SW480 (cell line): ENCODE data around the gene GREB1.

Experiments used
- DNase-seq: peaks from one replicate; pipeline ENCODE4 v3.0.0-alpha.2; 2016; ENCODE audit warnings: low spot score

The GREB1 gene, protein sequence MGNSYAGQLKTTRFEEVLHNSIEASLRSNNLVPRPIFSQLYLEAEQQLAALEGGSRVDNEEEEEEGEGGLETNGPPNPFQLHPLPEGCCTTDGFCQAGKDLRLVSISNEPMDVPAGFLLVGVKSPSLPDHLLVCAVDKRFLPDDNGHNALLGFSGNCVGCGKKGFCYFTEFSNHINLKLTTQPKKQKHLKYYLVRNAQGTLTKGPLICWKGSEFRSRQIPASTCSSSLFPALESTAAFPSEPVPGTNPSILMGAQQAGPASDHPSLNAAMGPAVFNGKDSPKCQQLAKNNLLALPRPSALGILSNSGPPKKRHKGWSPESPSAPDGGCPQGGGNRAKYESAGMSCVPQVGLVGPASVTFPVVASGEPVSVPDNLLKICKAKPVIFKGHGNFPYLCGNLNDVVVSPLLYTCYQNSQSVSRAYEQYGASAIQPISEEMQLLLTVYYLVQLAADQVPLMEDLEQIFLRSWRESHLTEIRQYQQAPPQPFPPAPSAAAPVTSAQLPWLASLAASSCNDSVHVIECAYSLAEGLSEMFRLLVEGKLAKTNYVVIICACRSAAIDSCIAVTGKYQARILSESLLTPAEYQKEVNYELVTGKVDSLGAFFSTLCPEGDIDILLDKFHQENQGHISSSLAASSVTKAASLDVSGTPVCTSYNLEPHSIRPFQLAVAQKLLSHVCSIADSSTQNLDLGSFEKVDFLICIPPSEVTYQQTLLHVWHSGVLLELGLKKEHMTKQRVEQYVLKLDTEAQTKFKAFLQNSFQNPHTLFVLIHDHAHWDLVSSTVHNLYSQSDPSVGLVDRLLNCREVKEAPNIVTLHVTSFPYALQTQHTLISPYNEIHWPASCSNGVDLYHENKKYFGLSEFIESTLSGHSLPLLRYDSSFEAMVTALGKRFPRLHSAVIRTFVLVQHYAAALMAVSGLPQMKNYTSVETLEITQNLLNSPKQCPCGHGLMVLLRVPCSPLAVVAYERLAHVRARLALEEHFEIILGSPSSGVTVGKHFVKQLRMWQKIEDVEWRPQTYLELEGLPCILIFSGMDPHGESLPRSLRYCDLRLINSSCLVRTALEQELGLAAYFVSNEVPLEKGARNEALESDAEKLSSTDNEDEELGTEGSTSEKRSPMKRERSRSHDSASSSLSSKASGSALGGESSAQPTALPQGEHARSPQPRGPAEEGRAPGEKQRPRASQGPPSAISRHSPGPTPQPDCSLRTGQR (N-terminal part only)

DNA sequence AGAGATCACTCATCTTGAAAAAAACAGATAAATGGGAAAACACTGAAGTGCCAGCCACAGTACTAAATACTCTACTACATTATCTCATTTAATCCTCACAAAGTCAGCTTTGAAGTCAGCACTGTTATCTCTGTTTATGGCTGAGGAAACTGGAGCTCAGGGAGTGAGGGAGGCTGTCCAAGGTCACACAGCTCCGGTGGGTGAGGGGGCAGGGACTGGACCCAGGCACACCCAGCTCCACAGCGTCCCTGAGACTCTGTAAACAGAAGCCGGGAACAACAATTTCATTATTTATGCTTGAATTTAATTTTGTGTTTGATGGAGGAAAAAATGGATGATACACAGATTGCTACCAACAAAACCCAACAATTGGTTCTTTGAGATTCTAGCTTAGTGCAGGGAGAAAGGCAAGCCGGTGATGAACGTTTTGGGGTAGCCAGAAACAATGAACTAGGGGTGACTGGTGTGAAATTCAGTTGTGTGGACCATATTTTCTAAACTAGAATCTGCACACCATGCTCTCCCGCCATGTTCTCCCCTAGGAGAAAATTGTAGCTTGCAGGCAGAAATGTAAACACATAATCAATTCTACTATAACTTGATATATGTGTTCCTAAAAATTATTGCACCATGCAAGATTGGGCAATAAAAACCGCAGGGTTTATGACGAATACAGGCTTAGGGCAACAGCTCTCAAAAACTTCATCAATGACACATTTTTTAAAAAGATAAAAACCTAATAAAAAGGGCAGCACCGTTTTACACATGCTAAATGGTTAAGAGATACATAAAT is at the start of gene GREB1:
TSS of gene GREB1 (plus strand) at position 768 of the 793 bp plus-strand sequence. CDS start 22,570 bp downstream, outside the sequence.
- no peak for DNase-seq

- DNase-seq: no peak
These were observed 45.0 kb upstream of the GREB1 start for GRCh38 chr2:11488809-11489208.

GRCh38 chr2:11490194-11490593 is 43.7 kb upstream of the GREB1 start:
- no peak for DNase-seq

- DNase-seq: no peak
These were observed 42.4 kb upstream of the GREB1 start for GRCh38 chr2:11491348-11491933.

DNA sequence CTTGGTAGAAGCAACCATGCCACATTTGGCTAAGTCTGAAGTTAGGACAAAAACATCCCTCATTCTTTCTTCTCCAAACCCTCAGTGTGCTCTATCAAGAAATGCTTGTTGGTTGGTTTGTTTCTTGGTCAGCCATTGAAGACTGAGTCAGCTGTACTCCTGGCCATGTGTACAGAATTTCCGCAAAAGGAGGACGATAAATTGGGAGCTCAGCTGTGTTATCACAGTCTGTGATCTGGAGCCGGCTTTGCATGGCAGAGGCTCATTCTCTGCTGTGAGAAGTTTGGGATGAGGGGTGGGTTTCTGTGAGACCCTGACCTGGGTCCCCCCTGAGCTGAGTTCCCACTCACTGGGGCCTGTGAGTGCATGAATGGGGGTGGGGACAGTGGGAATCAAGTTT is 41.6 kb upstream of the GREB1 start:
- DNase-seq: no peak

- no peak for DNase-seq
These were observed 41.1 kb upstream of the GREB1 start for GRCh38 chr2:11492720-11493119.

DNA sequence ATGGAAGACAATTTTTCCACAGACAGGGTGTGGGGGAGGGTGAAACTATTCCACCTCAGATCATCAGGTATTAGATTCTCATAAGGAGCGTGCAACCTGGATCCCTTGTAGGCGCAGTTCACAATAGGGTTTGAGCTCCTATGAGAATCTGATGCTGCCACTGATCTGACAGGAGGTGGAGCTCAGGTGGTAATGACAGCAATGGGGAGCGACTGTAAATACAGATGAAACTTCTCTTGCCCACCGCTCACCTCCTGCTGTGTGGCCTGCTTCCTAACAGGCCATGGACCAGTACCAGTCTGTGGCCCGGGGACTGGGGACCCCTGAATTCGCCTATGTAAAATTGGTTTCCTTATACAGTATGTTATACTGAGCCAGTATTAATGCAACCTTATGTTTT is 40.6 kb upstream of the GREB1 start:
- DNase-seq: no peak

GRCh38 chr2:11494310-11494709 is 39.5 kb upstream of the GREB1 start:
- no peak for DNase-seq

- DNase-seq: no peak
These were observed 37.8 kb upstream of the GREB1 start for GRCh38 chr2:11495844-11496681.

DNA sequence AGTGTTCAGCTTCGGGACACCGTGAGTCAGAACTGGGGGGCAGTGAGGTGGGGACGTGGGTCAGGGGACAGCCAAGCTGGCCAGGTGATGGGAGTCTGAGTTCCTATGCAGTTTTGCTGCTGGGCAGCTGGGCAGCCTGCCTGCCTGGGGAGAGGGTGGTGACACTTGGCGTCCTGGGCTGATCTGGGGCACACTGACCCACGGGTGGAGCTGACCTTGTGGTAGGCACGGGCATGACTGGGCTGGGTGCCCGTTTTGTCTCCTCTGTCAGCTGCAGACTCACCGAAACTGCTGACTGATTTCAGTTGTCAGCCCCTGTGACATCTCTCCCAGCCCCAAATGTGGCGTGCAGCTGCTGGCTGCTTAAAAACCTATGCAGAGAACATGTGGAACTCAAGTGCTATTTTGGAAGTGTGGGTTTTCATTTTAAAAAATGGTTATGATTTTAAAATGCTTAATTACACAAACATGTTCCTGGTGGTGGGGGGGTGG is 35.3 kb upstream of the GREB1 start:
- DNase-seq: peak; percentile 68

DNA sequence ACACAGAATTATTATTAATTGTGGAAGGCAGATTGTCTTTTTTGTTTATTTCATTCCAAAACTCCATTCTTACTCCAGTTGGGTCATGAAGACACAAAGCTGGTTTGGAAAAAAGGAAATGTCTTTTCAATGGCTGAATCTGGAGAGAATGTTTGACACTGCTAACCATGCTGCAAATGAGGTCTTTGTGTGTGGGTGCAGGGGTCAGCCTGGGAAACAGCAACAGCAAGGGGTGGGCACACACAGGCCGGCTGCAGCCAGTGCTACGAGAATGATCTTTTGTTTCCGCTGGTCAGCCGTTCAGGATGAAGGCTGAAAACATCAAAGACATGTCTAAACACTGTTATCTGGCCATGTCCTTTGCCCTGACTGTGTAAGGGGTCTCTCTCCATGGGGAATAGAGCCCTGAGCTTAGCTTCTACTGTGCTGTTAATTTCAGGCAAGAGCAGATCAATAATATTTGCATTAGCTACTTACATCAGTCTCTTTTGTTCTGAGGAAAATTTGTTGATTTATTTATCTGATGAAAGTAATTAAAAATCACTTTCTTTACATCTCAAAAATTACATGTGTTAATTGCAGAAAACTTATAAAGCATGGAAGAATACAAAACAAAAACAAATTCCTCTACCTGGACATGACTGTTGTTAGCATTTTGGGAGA is 34.6 kb upstream of the GREB1 start:
- DNase-seq: no peak

GRCh38 chr2:11500702-11501303 is 33.0 kb upstream of the GREB1 start:
- DNase-seq: no peak

GRCh38 chr2:11502740-11503292 is 31.0 kb upstream of the GREB1 start:
- peak; percentile 51 for DNase-seq

GRCh38 chr2:11503354-11503927 is 30.4 kb upstream of the GREB1 start:
- DNase-seq: no peak

GRCh38 chr2:11505652-11506610 is 27.9 kb upstream of the GREB1 start:
- DNase-seq: peak; percentile 81

GRCh38 chr2:11506611-11506969 is 27.3 kb upstream of the GREB1 start:
- DNase-seq: no peak

DNA sequence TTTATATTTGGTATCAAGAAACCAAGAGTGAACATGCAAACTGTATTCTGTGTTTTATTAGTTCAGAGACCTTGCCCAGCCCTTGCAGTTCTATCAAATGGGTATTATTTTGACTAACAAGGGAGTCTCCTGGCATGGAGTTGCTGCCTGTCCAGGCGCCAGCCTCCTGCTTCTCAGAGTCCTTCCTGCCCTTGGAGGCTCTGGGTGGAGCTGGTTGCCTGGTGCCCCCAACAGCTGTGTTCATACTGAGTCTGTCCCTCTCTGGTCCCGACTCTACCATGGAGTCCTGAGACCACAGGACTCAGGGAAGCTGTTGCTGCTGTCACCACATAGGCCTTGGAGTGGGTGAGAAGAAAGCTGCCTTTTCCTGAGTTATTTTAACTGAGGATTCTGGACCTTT is 26.3 kb upstream of the GREB1 start:
- DNase-seq: no peak
